Esophagus squamous epithelium (tissue), 4 donors: Measurements from ENCODE around the gene OSBPL10.

Source experiments
- POLR2A ChIP-seq, 4 donors: fragments of 450-650 bp; IDR thresholded peaks; one replicate each; pipeline ENCODE4 v1.6.1; 2017; ENCODE audit warnings: antibody characterized with exemption in 4 of 4, mild to moderate bottlenecking in 4 of 4, moderate library complexity in 3 of 4
- TF ChIP-seq, protein P1 (sequence below), 6 experiments: fragments of 450-650 bp in 4 of 6; fragments of 200-600 bp in 2 of 6; sonication (generic) in 2 of 6; IDR thresholded peaks; one replicate each; pipeline ENCODE4 v1.5.1; 2016 to 2019; ENCODE audit warnings: antibody characterized with exemption in 6 of 6, mild to moderate bottlenecking in 4 of 6, moderate library complexity in 4 of 6

DNA sequence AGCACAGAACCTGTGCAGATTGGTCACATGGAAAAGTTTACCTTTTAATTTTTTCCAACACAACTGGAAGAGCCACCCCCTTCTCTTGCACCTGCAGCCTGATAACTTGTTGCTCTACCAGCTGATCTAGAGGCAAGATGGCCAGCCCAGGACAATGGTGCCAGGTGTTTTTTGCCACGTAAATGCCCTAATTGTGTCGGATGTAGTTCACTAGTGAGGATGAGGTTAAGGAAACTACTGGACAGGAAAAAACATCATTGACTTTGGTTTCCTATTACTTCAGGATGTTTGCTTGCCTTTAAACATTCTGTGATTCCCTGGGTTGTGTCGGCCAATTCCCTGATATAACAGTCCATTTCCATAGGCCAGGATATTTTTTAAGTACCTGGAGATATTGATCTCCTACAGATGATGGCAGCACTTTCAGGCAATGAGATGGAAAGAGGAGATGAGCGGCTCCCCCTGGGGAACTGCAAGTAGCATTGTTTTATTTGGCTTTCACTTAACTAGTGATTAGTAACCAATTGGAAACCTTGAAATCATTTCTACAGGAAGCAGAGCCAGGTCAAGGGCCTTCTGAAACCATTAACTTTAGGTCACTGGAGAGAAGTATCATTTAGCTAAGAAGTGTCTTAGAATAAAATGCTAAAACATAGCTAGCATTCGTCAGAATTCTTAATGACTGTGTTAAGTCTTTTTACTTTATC is 72.5 kb downstream of the OSBPL10 start:
- TF ChIP-seq, protein P1, sequence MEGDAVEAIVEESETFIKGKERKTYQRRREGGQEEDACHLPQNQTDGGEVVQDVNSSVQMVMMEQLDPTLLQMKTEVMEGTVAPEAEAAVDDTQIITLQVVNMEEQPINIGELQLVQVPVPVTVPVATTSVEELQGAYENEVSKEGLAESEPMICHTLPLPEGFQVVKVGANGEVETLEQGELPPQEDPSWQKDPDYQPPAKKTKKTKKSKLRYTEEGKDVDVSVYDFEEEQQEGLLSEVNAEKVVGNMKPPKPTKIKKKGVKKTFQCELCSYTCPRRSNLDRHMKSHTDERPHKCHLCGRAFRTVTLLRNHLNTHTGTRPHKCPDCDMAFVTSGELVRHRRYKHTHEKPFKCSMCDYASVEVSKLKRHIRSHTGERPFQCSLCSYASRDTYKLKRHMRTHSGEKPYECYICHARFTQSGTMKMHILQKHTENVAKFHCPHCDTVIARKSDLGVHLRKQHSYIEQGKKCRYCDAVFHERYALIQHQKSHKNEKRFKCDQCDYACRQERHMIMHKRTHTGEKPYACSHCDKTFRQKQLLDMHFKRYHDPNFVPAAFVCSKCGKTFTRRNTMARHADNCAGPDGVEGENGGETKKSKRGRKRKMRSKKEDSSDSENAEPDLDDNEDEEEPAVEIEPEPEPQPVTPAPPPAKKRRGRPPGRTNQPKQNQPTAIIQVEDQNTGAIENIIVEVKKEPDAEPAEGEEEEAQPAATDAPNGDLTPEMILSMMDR (IDR thresholded peaks at IDR 0.05) = no peak
- TF ChIP-seq POLR2A (IDR thresholded peaks at IDR 0.05) = no peak
